IMR-90 (cell line): ENCODE results near the gene ZBED4. TPM values are rescaled to one million over a fixed set of nuclear protein-coding genes. Genes with fewer than 3 reads are reported as not detected.

Experiments
- ATAC-seq: fragments of 200-7000 bp; cut with Tn5 transposase; 2 replicates; pipeline ENCODE4 v1.9.1; 2020; ENCODE audit warnings: low read depth, mild to moderate bottlenecking, moderate library complexity
- BruUV-seq: library from RNA; stranded (reverse); fragments of 400-500 nt; replicated peaks from 2 replicates; lab custom pipeline; 2021; lab: Mats Ljungman, UMichigan
- CTCF ChIA-PET: fragments of 300-600 bp; formaldehyde crosslinking; extraction: SDS; loops from one replicate; lab custom pipeline; 2021; ENCODE audit warnings: antibody characterized with exemption; lab: Yijun Ruan, JAX
- POLR2A ChIA-PET: fragments of 300-600 bp; sonication (Branson Sonifier 250); formaldehyde crosslinking; loops from one replicate; lab custom pipeline; 2022; ENCODE audit warnings: antibody characterized with exemption; ENCODE audit not compliant: unreplicated experiment; lab: Charles Lee
- DNase-seq: peaks from one replicate; pipeline ENCODE4 v3.0.0; 2013
- H2AFZ ChIP-seq: replicated peaks from 2 replicates; pipeline ENCODE3; 2013; ENCODE audit warnings: low read length, mild to moderate bottlenecking; ENCODE audit not compliant: poor library complexity
- H2AK5ac ChIP-seq: 2 replicates; pipeline ENCODE4 v1.6.1; 2013; ENCODE audit warnings: low read depth, low read length, inconsistent platforms
- H2AK9ac ChIP-seq: replicated peaks from 2 replicates; pipeline ENCODE3; 2013; ENCODE audit warnings: mild to moderate bottlenecking, low read depth, low read length, moderate library complexity; ENCODE audit not compliant: poor library complexity
- H2BK120ac ChIP-seq: 2 replicates; pipeline ENCODE4 v1.6.1; 2013; ENCODE audit warnings: low read depth, low read length, inconsistent platforms
- H2BK15ac ChIP-seq: 3 replicates; pipeline ENCODE4 v1.6.1; 2013; ENCODE audit warnings: low read depth, low read length, inconsistent platforms
- H2BK20ac ChIP-seq: 2 replicates; pipeline ENCODE4 v1.6.1; 2013; ENCODE audit warnings: low read depth, mild to moderate bottlenecking, inconsistent platforms, low read length, moderate library complexity
- H2BK5ac ChIP-seq: 2 replicates; pipeline ENCODE4 v1.6.1; 2013; ENCODE audit warnings: mild to moderate bottlenecking, low read depth, low read length, inconsistent platforms; ENCODE audit not compliant: poor library complexity, severe bottlenecking
- H3K14ac ChIP-seq: replicated peaks from 2 replicates; pipeline ENCODE4 v1.6.1; 2013; ENCODE audit warnings: low read depth, low read length, inconsistent platforms
- H3K18ac ChIP-seq: 2 replicates; pipeline ENCODE4 v1.6.1; 2013; ENCODE audit warnings: low read depth, low read length, control low read depth
- H3K23ac ChIP-seq: 2 replicates; pipeline ENCODE4 v1.6.1; 2013; ENCODE audit warnings: low read depth, low read length, inconsistent platforms
- H3K27ac ChIP-seq: 2 replicates; pipeline ENCODE4 v1.5.1; 2013; ENCODE audit warnings: mild to moderate bottlenecking, control low read depth, low read length; ENCODE audit not compliant: insufficient read depth
- H3K27me3 ChIP-seq: 2 replicates; pipeline ENCODE4 v1.6.1; 2013; ENCODE audit warnings: low read length; ENCODE audit not compliant: control insufficient read depth, insufficient read depth
- H3K36me3 ChIP-seq: 2 replicates; pipeline ENCODE4 v1.6.1; 2013; ENCODE audit warnings: low read length, mixed read lengths; ENCODE audit not compliant: control insufficient read depth, insufficient read depth
- H3K4ac ChIP-seq: 2 replicates; pipeline ENCODE4 v1.6.1; 2013; ENCODE audit warnings: low read depth, low read length, inconsistent platforms
- H3K4me1 ChIP-seq: 2 replicates; pipeline ENCODE4 v1.6.1; 2013; ENCODE audit warnings: low read length, mixed read lengths; ENCODE audit not compliant: control insufficient read depth, insufficient read depth
- H3K4me2 ChIP-seq: 2 replicates; pipeline ENCODE4 v1.6.1; 2013; ENCODE audit warnings: low read depth, mild to moderate bottlenecking, control low read depth, low read length, moderate library complexity
- H3K4me3 ChIP-seq: 2 replicates; pipeline ENCODE4 v1.5.1; 2013; ENCODE audit warnings: low read depth, mild to moderate bottlenecking, control low read depth, low read length, moderate library complexity; ENCODE audit not compliant: insufficient read depth
- H3K56ac ChIP-seq: 2 replicates; pipeline ENCODE4 v1.6.1; 2013; ENCODE audit warnings: low read length, inconsistent platforms; ENCODE audit not compliant: insufficient read depth; ENCODE audit errors: extremely low read depth
- H3K79me1 ChIP-seq, 2 experiments: 2 replicates each; pipeline ENCODE4 v1.6.1; 2013; ENCODE audit warnings: low read length in 2 of 2, inconsistent platforms in 1 of 2, low read depth in 1 of 2
- H3K9ac ChIP-seq: 2 replicates; pipeline ENCODE4 v1.6.1; 2013; ENCODE audit warnings: low read depth, low read length, control low read depth
- H3K9me1 ChIP-seq: 2 replicates; pipeline ENCODE4 v1.6.1; 2013; ENCODE audit warnings: low read length, inconsistent platforms; ENCODE audit not compliant: insufficient read depth
- H3K9me3 ChIP-seq: 2 replicates; pipeline ENCODE4 v1.6.1; 2013; ENCODE audit warnings: low read length; ENCODE audit not compliant: control insufficient read depth, insufficient read depth
- H4K20me1 ChIP-seq: 2 replicates; pipeline ENCODE4 v1.6.1; 2013; ENCODE audit warnings: low read length, inconsistent platforms; ENCODE audit not compliant: insufficient read depth
- H4K5ac ChIP-seq: 2 replicates; pipeline ENCODE4 v1.6.1; 2013; ENCODE audit warnings: mild to moderate bottlenecking, low read depth, low read length, control low read depth
- H4K8ac ChIP-seq, 2 experiments: 2 replicates each; pipeline ENCODE4 v1.6.1; 2013; ENCODE audit warnings: low read depth in 2 of 2, low read length in 2 of 2, control low read depth in 1 of 2, inconsistent platforms in 1 of 2
- H4K91ac ChIP-seq: 2 replicates; pipeline ENCODE4 v1.6.1; 2013; ENCODE audit warnings: low read depth, low read length, inconsistent platforms; ENCODE audit not compliant: insufficient read depth
- FOS ChIP-seq: fragments of 150-350 bp; IDR thresholded peaks from 2 replicates; pipeline ENCODE4 v1.6.1; 2016; ENCODE audit warnings: low read depth, low read length
- MAFK ChIP-seq: IDR thresholded peaks from 2 replicates; pipeline ENCODE4 v1.6.1; 2012; ENCODE audit warnings: low read depth, low read length, improper control_type of control experiment
- MAZ ChIP-seq: IDR thresholded peaks from 2 replicates; pipeline ENCODE4 v1.6.1; 2012; ENCODE audit warnings: low read depth, mild to moderate bottlenecking, low read length, improper control_type of control experiment, moderate library complexity, borderline replicate concordance
- NFE2L2 ChIP-seq: fragments of 150-350 bp; IDR thresholded peaks from 2 replicates; pipeline ENCODE4 v1.6.1; 2016; ENCODE audit warnings: low read depth, mild to moderate bottlenecking, low read length
- POLR2A ChIP-seq: IDR thresholded peaks from 2 replicates; pipeline ENCODE4 v1.6.1; 2012; ENCODE audit warnings: mild to moderate bottlenecking, low read depth, low read length
- WGBS, 2 experiments: methylation state at CpG; one replicate each; pipeline versions ENCODE4 v1.1.5 to v1.1.7; 2013; ENCODE audit warnings: missing lambda C conversion rate in 2 of 2; ENCODE audit not compliant: insufficient read length in 1 of 2; ENCODE audit errors: extremely low coverage in 2 of 2; 5-methylcytosine and 5-hydroxymethylcytosine counted together
- dilution Hi-C: fragments of 300-500 bp; cut with HindIII; formaldehyde crosslinking; loops from one replicate; pipeline ENCODE4 v1.14.3; 2018; ENCODE audit warnings: low sequenced_read_pairs; ENCODE audit not compliant: unreplicated experiment
- in situ Hi-C: fragments of 300-500 bp; cut with MboI; formaldehyde crosslinking; loops from 3 replicates; pipeline ENCODE4 v1.14.3; 2019; ENCODE audit warnings: low sequenced_read_pairs, inconsistent platforms, mixed read lengths
- intact Hi-C: fragments of 100-400 bp; cut with micrococcal nuclease; formaldehyde crosslinking; loops from 2 replicates; pipeline ENCODE4 v1.10.0; 2022
- polyA plus RNA-seq, 3 experiments: library from polyadenylated mRNA; depleted of rRNA; stranded (reverse); fragments of >200 nt; gene quantifications; 2 replicates each; pipeline ENCODE4 v1.2.3, GENCODE V29; 2012; ENCODE audit warnings: low replicate concordance in 1 of 3
- total RNA-seq: library from RNA; depleted of rRNA; stranded (reverse); fragments of >200 nt; gene quantifications from 2 replicates; pipeline ENCODE4 v1.2.3, GENCODE V29; 2012
- TF ChIP-seq, protein P1 (sequence below): conservative IDR thresholded peaks from 2 replicates; pipeline ENCODE4 v1.5.1; 2012; ENCODE audit warnings: mild to moderate bottlenecking, low read depth, low read length, improper control_type of control experiment

ZBED4 gene
- total and polyA plus RNA-seq, 2 of the 4 experiments (the other 2 are of a cell fraction): 9.3 to 10.5 TPM

DNA sequence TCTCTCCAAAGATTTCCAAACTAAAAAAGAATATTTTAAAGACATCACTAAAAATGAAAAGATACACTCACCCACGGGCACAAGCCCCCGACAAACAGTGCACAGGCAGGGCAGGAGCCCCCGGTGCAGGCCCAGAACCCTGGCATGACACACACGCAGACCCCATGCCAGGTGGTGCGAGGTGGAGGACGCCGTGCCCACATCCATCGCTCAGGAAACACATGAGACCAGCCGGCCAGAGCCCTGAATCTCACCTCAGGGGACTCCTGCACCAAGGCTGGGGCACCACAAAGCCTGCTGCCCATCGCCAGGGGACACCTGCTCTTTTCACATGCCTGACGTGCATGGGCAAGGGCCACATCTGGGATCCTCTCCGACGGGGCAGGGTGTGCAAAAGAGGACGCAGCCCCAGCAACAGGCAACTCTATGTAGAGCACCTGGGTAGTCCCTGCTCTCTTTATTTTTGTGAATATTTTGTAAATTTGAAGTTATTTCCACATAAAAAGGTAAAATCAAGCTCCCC, 39.4 kb upstream of the ZBED4 start:
- Histone ChIP-seq H3K27me3 (no peaks in the 10 kb centered on the region), H2BK20ac (no peak overlapping the region), H2BK120ac (no peak overlapping the region), H3K23ac (no peak overlapping the region), H2BK15ac (no peak overlapping the region), H2BK5ac (no peak overlapping the region), H3K14ac (no peak overlapping the region), H3K9ac (no peak overlapping the region), H3K4me1 (peaks cover 12% of the 10 kb centered on the region), H2AFZ (no peak overlapping the region), H3K18ac (no peak overlapping the region), H3K4me2 (no peak overlapping the region), H4K20me1 (peaks cover 98% of the 10 kb centered on the region), H3K56ac (no peak overlapping the region), H2AK9ac (no peak overlapping the region), H3K4me3 (no peak overlapping the region), H4K91ac (no peak overlapping the region), H3K9me3 (no peaks in the 10 kb centered on the region), H4K8ac (no peak overlapping the region), H3K36me3 (peaks cover 48% of the 10 kb centered on the region), H3K27ac (no peak overlapping the region), H2AK5ac (no peak overlapping the region), H4K5ac (no peak overlapping the region), H3K4ac (no peak overlapping the region), H3K9me1 (peaks cover 28% of the 10 kb centered on the region), H3K79me1 (peaks cover 0 to 79% of the 10 kb centered on the region in 2 experiments; a peak in 3 of 4 replicates)
- intact Hi-C loops: no loop called here
- DNase-seq (no peak), ATAC-seq (no peak)
- ChIA-PET CTCF (no interaction called here), POLR2A (no interaction called here)
- TF ChIP-seq FOS: no peak
- TF ChIP-seq MAFK: no peak
- TF ChIP-seq, protein P1, sequence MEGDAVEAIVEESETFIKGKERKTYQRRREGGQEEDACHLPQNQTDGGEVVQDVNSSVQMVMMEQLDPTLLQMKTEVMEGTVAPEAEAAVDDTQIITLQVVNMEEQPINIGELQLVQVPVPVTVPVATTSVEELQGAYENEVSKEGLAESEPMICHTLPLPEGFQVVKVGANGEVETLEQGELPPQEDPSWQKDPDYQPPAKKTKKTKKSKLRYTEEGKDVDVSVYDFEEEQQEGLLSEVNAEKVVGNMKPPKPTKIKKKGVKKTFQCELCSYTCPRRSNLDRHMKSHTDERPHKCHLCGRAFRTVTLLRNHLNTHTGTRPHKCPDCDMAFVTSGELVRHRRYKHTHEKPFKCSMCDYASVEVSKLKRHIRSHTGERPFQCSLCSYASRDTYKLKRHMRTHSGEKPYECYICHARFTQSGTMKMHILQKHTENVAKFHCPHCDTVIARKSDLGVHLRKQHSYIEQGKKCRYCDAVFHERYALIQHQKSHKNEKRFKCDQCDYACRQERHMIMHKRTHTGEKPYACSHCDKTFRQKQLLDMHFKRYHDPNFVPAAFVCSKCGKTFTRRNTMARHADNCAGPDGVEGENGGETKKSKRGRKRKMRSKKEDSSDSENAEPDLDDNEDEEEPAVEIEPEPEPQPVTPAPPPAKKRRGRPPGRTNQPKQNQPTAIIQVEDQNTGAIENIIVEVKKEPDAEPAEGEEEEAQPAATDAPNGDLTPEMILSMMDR: no peak
- TF ChIP-seq NFE2L2: no peak
- no peak for TF ChIP-seq MAZ
- no peak for TF ChIP-seq POLR2A
- dilution Hi-C loops: no loop called here
- no TSS peak for BruUV-seq
- WGBS, 2 experiments: 100% methylated on average over 3 of the region's 14 CpGs; no CpG with 5 or more reads in 1 of the 2 experiments
- in situ Hi-C loops: loop anchor here (25.0 kb wide), 2 partner anchors 98 to 398 kb away; partner anchors contain the start of genes ALG12, CRELD2 and SELENOO
